NCI-H2196 (cell line): ENCODE measurements around the gene PRELID1.

Experiments used
- DNase-seq: peaks from one replicate; lab custom pipeline; 2025; ENCODE audit not compliant: unreplicated experiment; lab: John Stamatoyannopoulos, UW

The PRELID1 gene

GRCh38 chr5:177355162-177355867 lies 51.7 kb downstream of the PRELID1 start:
- DNase-seq, result no peak

DNA sequence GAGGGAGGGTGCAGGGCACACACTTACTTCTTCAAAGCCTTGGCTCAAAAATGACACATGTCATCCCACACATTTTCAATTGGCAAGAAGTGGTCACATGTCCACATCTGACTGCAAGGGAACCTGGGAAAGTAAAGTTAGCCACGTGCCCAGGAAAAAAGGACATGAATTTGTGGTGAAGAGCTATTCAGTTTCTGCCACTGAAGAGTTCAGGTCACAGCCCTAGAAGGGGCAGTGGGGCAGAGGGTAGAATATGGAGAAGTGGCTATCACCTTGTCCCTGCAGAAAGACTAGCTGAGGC lies 52.2 kb downstream of the PRELID1 start:
- no peak for DNase-seq
